ENCODE results near the gene PIAS4.

Gene PIAS4

GRCh38 chr19:4037301-4037949, 29.9 kb downstream of the PIAS4 start:
- no peak for TF ChIP-seq CTCF (IDR thresholded peaks at IDR 0.05; ENCODE audit: insufficient read depth, low read length, missing control alignments)
- ChIA-PET CTCF (no interaction called here), POLR2A (no interaction called here)
- H3K4me3 ChIP-seq (ENCODE audit: low read depth, low read length) = no peak overlapping the region
- no peak for DNase-seq (ENCODE audit: low read depth, low spot score)

- ChIA-PET POLR2A (no interaction called here), CTCF (no interaction called here)
- TF ChIP-seq CTCF (IDR thresholded peaks at IDR 0.05; ENCODE audit: insufficient read depth, low read length, missing control alignments) = no peak
- no peak for DNase-seq (ENCODE audit: low read depth, low spot score)
- no peak overlapping the region for H3K4me3 ChIP-seq (ENCODE audit: low read depth, low read length)
Measured at GRCh38 chr19:4038057-4038456, 30.5 kb downstream of the PIAS4 start.

- H3K4me3 ChIP-seq (ENCODE audit: low read depth, low read length) = no peak overlapping the region
- CTCF ChIA-PET = no interaction called here
- POLR2A ChIA-PET = no interaction called here
- TF ChIP-seq CTCF (IDR thresholded peaks at IDR 0.05; ENCODE audit: insufficient read depth, low read length, missing control alignments) = no peak
- DNase-seq (ENCODE audit: low read depth, low spot score) = no peak
Measured at GRCh38 chr19:4038661-4039423, 31.3 kb downstream of the PIAS4 start.

- no peak overlapping the region for H3K4me3 ChIP-seq (ENCODE audit: low read depth, low read length)
- TF ChIP-seq CTCF (IDR thresholded peaks at IDR 0.05; ENCODE audit: insufficient read depth, low read length, missing control alignments) = no peak
- CTCF ChIA-PET = no interaction called here
- POLR2A ChIA-PET = no interaction called here
- DNase-seq (ENCODE audit: low read depth, low spot score) = no peak
Measured at GRCh38 chr19:4042064-4042730, 34.7 kb downstream of the PIAS4 start.

GRCh38 chr19:4042731-4043082, 35.2 kb downstream of the PIAS4 start:
- no peak for TF ChIP-seq CTCF (IDR thresholded peaks at IDR 0.05; ENCODE audit: insufficient read depth, low read length, missing control alignments)
- CTCF ChIA-PET = no interaction called here
- DNase-seq (ENCODE audit: low read depth, low spot score) = no peak

GRCh38 chr19:4043401-4043800, 35.9 kb downstream of the PIAS4 start:
- no peak overlapping the region for H3K4me3 ChIP-seq (ENCODE audit: low read depth, low read length)
- TF ChIP-seq CTCF (IDR thresholded peaks at IDR 0.05; ENCODE audit: insufficient read depth, low read length, missing control alignments) = no peak
- CTCF ChIA-PET = no interaction called here
- no peak for DNase-seq (ENCODE audit: low read depth, low spot score)
- POLR2A ChIA-PET = no interaction called here

More at GRCh38 chr19:4042731-4043082, 35.2 kb downstream of the PIAS4 start:
- H3K4me3 ChIP-seq (ENCODE audit: low read depth, low read length) = no peak overlapping the region
- POLR2A ChIA-PET = no interaction called here
